ENCODE measurements around the gene NQO2.
"Not testable (repeated sequence)": the region's sequence is repeated elsewhere in the genome, so short reads cannot be mapped to it uniquely, and the experiment has no call there.

NQO2 gene

DNA sequence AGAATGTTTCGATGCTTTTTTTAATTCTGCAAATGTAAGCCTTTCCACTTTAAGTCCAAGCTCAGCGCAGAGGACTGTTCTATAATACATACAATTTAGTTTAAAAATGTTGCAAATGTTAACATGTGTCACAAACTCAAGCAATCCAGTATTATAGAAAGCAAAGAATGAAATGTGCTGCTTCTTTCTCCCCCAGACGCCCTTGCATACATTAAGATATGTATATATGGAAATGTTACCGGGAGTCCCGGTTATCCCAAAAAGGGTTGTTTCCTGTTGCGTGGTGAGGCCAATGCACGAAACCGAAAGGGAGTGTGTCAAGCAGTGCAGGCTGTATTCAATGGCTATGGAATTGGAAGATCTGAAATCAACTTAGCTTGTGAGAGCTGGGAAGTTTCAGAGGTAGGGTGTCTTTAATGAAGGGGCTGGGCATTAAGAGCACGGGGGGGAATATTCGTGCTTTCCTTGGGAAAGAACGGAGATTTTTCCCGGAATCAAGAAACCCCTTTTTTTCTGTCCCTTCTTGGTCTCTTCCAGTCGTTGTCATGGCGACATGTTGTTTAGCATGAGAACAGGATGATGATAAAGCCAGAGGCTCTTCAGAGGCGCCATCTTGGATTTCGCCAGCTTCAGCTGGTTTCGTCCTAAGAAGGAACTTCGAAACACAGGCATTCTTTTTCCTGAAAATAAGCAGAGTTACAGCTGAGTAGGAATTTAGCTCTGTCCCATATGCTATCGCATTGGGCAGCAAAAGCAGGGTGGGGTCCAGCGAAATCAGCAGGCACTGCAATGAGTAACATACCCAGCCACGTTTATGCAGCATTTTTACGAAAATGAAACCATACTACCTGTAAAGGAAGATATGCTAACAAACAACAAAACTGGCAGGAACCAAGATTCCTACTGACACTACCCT, 10.1 kb upstream of the NQO2 start:
- DNase-seq (ENCODE audit: low spot score): peak; percentile 97

DNA sequence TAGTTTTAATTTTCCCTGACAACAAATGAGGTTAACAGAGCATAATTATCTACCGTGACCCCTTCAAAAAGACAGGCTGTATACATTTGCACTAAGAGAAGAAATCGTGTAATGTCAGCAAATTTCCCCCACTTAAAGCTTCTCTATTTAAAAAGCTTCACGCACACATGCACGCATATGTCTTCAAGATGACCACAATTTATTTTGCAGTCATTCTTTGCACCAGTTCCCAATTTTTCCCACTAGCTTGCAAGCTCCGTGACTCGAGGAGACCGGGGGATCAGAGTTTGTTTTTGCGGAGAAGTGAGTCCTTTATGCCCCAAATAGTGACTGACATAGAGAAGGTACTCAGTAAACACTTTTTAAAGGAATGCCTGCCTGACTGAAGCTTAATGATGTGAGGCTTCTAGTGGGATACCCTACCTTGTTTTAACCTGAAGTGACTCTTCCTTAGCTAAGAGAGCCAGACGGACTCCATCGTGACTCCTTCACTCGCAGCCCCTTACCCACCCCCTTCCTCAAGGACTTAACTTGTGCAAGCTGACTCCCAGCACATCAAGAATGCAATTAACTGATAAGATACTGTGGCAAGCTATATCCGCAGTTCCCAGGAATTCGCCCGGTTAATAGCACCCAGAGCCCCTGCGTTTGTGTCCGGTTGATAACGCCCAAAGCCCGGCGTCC, 9.3 kb upstream of the NQO2 start:
- peak; percentile 69 for DNase-seq (ENCODE audit: low spot score)

DNA sequence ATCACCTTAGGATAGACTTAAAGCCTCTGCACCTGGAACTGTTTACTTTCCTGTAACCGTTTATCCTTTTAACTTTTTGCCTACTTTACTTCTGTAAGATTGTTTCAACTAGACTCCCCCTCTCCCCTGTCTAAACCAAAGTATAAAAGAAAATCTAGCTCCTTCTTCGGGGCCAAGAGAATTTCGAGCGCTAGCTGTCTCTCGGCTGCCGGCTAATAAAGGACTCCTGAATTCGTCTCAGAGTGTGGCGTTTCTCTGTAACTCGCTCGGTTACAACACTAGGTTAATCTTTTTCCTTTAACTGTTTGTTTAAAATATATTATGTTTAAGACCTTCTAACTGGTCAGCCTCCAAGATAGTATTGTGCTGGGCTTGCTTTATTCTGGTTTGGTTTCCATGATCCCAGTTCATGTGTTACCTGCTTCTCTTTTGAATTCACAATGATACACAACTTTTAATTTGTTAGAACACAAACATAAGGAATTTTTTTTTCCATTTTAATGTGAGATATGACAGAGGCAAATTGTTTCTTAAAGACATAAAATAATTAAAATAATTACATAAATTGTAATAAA, 8.7 kb upstream of the NQO2 start:
- DNase-seq (ENCODE audit: low spot score): no peak

DNA sequence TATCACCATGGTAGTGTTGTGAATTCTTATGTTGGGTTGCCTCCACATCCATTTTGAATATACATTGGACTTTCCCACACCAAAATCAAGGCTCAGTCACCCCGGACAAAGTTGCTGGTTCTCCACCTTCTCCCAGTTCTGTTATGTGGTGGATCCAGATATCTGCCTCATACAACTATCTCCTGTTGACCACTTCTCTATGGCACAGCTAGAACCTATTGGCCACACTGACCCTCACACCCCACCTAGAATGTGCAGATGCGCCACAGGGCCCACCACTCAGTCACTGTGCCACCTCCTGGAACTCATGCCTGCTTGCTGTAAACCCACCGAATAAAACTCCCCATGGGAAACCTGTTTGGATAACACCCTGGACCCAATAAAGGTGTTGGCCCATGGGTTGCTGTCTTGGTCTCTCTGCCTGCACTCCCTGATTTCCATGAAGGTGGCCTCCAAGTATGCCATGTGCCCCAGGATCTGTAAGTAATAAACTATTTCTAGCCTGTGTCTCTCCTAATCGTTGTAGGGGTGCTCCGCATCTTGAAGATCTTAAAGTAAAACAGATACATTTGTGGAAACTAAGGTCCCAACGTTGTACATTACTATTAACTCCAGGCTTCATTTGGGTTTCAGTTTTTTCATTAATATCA, 7.2 kb upstream of the NQO2 start:
- no peak for DNase-seq (ENCODE audit: low spot score)

DNA sequence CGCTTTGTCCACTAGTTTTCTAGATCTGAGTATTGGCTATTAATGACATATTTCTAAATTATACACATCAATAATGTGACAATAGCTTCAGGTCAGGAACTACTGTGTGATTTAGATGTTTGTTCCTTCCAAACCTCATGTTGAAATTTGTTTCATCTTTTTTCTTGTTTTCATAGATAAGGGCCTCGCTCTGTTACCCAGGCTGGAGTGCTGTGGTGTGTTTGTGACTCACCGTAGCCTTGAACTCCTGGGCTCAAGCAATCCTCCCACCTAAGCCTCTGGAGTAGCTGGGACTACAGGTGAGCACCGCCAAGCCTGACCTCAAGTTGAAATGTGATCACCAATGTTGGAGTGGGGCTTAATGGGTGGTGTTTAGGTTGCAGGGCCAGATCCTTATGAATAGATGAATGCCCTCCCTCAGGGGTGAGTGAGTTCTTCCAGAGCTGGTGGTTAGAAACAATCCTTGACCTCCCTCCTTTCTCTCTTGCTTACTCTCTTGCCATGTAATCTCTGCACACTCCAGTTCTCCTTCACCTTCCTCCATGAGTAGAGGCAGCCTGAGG, 5.9 kb upstream of the NQO2 start:
- no peak for DNase-seq (ENCODE audit: low spot score)

DNA sequence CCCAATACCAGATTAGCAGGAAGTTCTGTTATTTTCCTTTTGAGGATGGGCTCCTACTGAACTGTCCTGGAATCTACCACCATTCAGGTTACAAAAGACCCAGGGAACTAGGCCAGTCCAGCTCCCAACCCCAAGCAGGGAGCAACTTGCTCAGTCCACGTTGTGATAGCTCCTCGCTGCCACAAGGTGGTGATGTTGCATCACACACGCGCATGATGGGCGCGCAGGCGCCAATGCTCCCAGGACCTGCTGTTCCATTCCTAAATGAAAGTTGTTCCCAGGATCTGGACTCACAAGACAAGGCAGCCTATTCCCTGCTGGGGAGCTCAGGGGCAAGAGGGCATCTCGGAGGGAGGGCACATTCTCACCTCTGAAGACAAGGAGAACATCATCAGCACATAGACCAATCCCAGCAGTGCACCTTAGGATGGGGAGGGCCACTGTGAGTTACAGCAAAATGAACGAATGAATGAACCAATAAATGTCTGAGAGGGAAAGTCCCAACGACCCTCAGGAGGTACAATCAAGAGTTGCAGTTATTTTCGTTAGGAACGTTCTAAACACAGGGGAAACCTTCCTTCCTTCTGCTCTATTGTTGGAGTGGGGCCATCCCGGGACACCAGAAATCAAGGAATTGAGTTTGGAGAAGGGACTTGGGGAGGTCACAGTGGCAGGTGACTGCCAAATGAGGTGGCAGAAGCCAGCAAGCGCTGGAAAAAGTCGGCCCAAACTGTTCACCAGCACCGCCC, 1.3 kb upstream of the NQO2 start:
- peak; percentile 51 for DNase-seq (ENCODE audit: low spot score)

DNA sequence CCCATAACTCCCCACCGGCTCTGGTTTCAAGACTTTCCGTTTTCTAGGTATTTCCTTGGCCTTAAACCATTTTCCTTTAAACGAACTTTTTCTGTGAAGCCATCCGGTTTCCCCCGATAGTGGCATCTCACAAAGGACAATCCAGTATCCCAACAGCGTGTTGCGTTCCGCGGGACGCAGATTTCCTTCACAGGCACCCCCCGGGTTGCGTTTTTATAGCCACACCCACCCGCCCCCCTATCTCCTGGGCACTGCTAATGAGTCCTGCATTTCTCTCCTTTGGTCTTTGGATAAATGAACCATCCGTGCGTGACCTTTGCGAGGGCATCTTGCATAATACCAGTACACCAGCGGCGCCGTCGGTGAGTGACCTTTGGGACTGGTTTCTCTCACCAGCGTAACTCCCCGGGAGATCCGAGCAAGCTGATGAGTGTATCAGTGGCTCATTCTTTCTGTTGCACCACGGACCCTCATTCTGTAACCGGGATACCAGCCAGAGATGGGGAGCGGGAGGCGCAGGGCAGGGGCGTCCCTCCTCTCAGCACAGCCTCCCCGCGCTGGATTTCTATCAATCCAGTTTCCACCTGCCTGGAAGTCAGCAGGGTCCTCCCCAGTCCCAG, 586 bp upstream of the NQO2 start:
- peak; percentile 92 for DNase-seq (ENCODE audit: low spot score)

DNA sequence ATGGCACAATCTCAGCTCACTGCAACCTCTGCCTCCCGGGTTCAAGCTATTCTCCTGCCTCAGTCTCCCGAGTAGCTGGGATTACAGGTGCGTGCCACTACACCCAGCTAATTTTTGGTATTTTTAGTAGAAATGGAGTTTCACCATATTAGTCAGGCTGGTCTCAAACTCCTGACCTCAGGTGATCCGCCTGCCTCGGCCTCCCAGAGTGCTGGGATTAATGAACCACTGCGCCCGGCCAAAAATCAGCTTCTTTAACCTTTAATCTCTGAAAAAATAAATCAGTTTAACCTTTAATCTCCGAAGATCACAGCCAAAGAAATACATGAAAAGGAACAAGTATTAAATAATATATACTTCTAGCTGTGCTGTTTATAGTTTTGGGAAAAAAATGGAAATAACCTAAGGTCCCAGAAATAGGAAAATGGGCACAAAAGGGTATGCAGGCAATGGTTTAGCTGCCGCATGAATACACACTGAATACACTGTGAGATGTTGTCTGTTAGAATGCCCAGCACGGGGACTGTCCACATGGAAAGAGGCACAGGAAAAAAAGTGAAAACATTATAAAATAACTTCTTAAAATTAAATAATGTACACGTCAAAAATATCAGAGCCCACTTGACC, 1.6 kb downstream of the NQO2 start:
- no peak for DNase-seq (ENCODE audit: low spot score)

DNA sequence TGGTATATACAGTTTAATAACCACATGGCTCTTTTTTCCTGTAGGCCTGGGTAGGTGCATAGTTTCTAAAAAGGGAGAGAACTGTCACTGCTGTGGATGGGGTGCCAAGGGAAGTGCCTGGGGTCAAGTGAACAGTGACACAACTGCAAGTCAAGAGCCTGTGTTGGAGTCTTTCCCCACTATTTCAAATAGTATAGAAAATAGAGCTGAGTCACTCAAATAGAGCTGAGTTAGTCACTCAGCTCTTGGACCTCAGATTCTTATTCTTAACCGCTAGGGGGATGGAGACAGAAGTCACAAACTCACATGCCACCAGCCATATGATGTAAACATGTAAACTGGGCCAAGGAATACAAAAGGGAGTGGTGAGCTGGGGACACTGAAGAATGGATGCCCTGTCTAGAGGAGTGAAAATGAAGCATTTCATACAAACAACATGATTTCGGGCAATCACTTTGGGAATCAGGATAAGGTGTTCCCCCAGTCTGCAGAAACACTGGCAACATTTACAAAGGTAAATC, 2.1 kb downstream of the NQO2 start:
- DNase-seq (ENCODE audit: low spot score): peak; percentile 95

DNA sequence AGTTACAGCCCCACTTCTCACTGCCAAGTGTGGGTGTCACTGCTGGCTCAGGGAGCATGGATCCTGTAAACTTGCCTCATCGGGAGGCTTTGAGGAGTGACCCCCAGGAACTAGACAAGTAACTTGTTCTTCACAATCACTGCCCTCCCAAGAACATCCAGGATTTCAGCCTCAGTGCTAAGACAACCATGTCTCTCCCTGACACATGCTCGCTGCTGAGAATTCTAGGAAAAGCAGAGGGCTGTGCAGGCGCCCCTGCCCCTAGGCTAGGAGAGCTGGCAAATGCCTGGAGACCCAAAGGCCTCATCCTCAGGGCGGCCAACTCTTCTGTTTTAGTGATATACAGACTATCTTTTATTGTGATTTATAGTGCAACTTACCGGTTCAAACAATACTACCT, 3.5 kb downstream of the NQO2 start:
- DNase-seq (ENCODE audit: low spot score): not testable (repeated sequence)

DNA sequence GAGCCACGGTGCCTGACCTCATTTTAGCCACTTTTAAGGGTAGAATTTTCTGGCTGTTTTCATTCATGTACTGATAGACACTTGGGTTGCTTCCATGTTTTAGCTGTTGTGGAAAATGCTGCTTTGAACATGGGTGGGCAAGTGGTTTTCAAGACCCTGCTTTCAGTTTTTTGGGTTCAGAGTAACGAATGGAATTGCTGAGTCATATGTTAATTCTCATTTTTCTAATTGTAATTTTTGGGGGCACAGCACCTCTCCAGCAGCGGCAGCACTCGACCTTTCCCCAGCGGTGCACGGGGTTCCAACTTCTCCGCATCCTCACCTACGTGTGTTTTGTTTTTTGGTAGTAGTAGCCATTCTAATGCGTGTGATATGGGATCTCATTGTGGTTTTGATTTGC, 5.4 kb downstream of the NQO2 start:
- DNase-seq (ENCODE audit: low spot score): no peak

DNA sequence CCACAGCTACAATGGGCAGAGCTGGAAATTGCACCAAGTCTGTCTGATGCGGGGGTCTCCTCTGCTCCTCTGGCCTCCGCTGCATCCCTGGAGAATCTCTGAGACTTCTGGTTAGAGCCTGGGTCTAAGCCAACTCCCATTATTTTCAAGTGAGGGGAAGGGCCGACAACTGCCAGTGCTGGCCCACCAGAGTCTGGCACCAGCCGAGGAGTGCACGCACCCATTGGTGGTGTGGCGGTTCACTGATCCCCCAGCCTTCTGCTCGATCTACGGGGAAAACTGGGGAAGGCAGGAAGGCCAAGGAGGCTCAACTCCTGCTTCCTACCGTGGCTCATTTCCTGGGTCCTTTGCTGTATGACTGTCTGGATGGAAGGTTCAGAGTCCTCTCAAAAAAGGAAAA, 6.2 kb downstream of the NQO2 start:
- DNase-seq (ENCODE audit: low spot score): no peak

DNA sequence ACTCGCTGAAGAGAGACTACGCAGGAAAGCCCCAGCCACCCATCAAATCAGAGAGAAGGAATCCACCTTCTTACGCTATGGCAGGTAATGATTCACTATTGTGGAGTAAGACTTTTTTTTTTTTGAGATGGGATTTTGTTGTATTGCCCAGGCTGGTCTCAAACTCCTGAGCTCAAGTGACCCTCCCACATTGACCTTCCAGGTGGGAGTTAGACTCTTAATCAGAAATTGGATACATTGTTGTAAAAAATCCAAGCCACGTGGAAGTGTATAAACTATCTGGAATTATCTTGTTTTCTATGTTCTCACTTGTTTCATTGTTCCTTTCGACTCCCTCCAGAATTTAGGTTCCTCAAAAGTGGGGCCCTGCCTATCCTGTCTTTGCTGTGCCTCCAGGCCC, 6.8 kb downstream of the NQO2 start:
- no peak for DNase-seq (ENCODE audit: low spot score)

DNA sequence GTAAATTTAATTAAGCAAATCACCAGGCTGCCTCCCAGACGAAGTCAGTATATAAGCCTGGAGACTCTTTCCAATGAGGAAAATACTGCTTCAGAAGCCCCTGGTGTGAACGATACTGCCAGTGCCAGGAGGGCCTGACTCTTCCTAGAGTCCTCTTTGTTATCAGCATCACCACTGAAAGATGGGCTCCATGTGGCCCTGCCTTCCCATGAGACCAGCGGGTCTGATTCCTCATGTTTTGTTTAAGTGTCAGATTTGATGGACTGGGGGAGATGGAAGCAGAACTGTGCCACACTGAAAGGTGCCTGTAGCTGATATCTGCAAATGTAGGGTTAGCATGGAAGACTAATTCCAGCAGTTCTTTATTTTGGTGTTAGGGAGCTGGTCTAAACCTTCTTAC, 7.9 kb downstream of the NQO2 start:
- no peak for DNase-seq (ENCODE audit: low spot score)

DNA sequence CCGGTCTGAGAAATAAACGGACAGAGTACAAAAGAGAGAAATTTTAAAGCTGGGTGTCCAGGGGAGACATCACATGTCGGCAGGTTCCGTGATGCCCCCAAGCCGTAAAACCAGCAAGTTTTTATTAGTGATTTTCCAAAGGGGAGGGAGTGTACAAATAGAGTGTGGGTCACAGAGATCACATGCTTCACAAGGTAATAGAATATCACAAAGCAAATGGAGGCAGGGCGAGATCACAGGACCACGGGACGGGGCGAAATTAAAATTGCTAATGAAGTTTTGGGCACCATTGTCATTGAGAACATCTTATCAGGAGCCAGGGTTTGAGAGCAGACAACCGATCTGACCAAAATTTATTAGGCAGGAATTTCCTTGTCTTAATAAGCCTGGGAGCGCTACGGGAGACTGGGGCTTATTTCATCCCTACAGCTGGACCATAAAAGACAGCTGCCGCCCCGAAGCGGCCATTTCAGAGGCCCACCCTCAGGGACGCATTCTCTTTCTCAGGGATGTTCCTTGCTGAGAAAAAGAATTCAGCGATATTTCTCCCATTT, 9.1 kb downstream of the NQO2 start:
- not testable (repeated sequence) for DNase-seq (ENCODE audit: low spot score)

DNA sequence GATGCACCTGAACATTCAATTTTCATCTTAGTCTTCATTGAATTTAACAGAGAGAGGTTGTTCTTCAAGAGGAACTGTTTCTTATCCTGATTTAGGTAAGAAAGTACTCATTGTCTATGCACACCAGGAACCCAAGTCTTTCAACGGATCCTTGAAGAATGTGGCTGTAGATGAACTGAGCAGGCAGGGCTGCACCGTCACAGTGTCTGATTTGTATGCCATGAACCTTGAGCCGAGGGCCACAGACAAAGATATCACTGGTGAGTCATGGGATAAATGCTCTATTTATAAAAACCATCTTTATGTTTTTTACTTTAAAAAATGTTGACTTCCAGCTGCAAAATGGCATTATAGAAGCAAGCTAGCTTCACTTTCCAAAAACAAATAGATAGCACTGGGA, 10.2 kb downstream of the NQO2 start:
- DNase-seq (ENCODE audit: low spot score): no peak

DNA sequence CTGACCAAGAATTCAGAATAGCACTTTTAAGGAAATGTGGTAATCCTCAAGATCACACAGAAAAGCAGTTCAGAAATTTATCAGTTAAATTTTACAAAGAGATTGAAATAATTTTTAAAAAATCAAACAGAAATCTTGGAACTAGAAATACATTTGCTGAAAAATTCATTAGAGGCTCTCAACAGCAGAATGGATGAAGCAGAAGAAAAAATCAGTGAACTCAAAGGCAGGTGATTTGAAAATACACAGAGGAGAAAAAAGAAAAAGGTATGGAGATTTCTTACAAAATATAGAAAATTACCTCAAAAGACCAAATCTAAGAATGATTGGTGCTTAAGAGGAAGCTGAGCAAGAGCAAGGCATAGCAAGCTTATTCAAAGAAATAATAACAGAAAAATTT, 11.5 kb downstream of the NQO2 start:
- no peak for DNase-seq (ENCODE audit: low spot score)

DNA sequence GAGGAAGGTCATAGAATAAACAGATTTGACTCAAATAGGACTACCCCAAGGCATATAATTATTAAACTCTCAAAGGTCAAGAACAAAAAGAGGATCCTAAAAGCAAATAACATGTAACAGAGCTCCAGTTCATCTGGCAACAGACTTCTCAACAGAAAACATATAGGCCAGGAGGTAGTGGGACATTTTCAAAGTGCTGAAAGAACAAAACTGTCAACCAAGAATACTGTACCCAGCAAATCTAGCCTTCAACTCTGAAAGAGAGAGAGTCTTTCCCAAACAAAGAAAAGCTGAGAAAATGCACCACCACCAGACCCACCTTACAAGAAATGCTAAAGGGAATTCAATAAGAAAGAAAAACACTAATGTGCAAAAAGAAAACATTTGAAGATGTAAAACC, 11.9 kb downstream of the NQO2 start:
- no peak for DNase-seq (ENCODE audit: low spot score)

DNA sequence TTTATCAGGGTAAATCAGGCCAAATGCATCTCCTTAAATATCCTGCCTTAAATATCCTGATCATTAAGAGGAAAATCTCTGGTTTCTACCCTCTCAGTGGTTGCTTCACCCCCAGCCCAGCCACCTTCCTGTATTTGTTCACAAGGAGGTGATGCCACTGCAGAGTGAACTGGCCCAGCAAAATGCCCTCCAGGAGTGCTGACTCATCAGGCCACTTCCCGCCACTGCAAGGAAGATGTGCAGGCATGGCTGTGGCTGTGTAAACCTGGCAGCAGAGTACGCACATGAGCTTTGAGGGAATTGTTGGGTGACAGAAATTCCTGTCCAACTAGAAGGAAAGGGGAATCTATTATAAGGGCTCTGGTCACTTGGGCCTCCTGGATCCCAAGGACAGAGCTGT, 13.8 kb downstream of the NQO2 start:
- peak; percentile 49 for DNase-seq (ENCODE audit: low spot score)
